Sigmoid colon (tissue), 4 donors: ENCODE measurements around the gene NTN3.

ENCODE experiments used
- CTCF ChIP-seq, 4 experiments: fragments of 450-650 bp in 3 of 4; fragments of 200-600 bp in 1 of 4; IDR thresholded peaks; one replicate each; pipeline ENCODE4 v1.5.1; 2016 to 2019; ENCODE audit warnings: antibody characterized with exemption in 4 of 4, mild to moderate bottlenecking in 3 of 4, moderate library complexity in 2 of 4
- EP300 ChIP-seq, 4 donors: sonication (generic); formaldehyde crosslinking; IDR thresholded peaks; one replicate each; pipeline ENCODE4 v1.6.1; 2017; ENCODE audit warnings: antibody characterized with exemption in 4 of 4
- POLR2A ChIP-seq, 2 donors: fragments of 450-650 bp; IDR thresholded peaks; one replicate each; pipeline ENCODE4 v1.6.1; 2016; ENCODE audit warnings: antibody characterized with exemption in 2 of 2, mild to moderate bottlenecking in 2 of 2, moderate library complexity in 2 of 2

GRCh38 chr16:2475413-2476344 is 4.6 kb downstream of the NTN3 start:
- no peak for TF ChIP-seq CTCF (IDR thresholded peaks at IDR 0.05)
- TF ChIP-seq POLR2A (IDR thresholded peaks at IDR 0.05), result no peak
- TF ChIP-seq EP300 (IDR thresholded peaks at IDR 0.05), result no peak
